CD4-positive, alpha-beta T cell treated with Interleukin-17A for 1 hour (primary cell): ENCODE data around the gene OR2AK2.

Experiments used
- DNase-seq: peaks from one replicate; pipeline ENCODE4 v3.0.0-alpha.2; 2020

Gene OR2AK2

GRCh38 chr1:247964933-247965332, at the start of gene OR2AK2:
OR2AK2 (plus strand) TSS chr1:247965233; CDS start chr1:247965377, 144 bp downstream.
- no peak for DNase-seq

- no peak for DNase-seq
Observed at GRCh38 chr1:247919952-247920351, 45.1 kb upstream of the OR2AK2 start, which contains the start of gene OR2T8. OR2T8 (plus strand) TSS chr1:247920252; CDS start chr1:247921018, 766 bp downstream.

GRCh38 chr1:247923941-247924340, 41.1 kb upstream of the OR2AK2 start:
- no peak for DNase-seq

GRCh38 chr1:247924868-247925267, 40.2 kb upstream of the OR2AK2 start, which contains the start of gene OR2AJ1:
OR2AJ1 (plus strand) TSS chr1:247924889; CDS start chr1:247933769, 8,880 bp downstream.
- DNase-seq: no peak

GRCh38 chr1:247933989-247934388, 31.0 kb upstream of the OR2AK2 start:
- DNase-seq: no peak

- DNase-seq: no peak
Observed at GRCh38 chr1:247935781-247936180, 29.3 kb upstream of the OR2AK2 start.

- no peak for DNase-seq
Observed at GRCh38 chr1:247936415-247936814, 28.6 kb upstream of the OR2AK2 start.

GRCh38 chr1:247936965-247937734, 27.9 kb upstream of the OR2AK2 start:
- DNase-seq: peak; percentile 87

GRCh38 chr1:247942624-247943023, 22.4 kb upstream of the OR2AK2 start:
- no peak for DNase-seq

GRCh38 chr1:247948558-247948957, 16.5 kb upstream of the OR2AK2 start, which contains the start of gene OR2L8:
OR2L8 (plus strand) TSS chr1:247948858; CDS start chr1:247948858, 0 bp downstream.
- DNase-seq: no peak

GRCh38 chr1:247953408-247953807, 11.6 kb upstream of the OR2AK2 start:
- DNase-seq: no peak

GRCh38 chr1:247961791-247962190, 3.2 kb upstream of the OR2AK2 start:
- DNase-seq: no peak

- DNase-seq: no peak
Observed at GRCh38 chr1:247962911-247963588, 2.0 kb upstream of the OR2AK2 start.

- no peak for DNase-seq
Observed at GRCh38 chr1:247966532-247967204, 1.6 kb downstream of the OR2AK2 start.

- no peak for DNase-seq
Observed at GRCh38 chr1:247992986-247993385, 28.0 kb downstream of the OR2AK2 start.

- DNase-seq: no peak
Observed at GRCh38 chr1:247998811-247999210, 33.8 kb downstream of the OR2AK2 start.

GRCh38 chr1:248000169-248000568, 35.1 kb downstream of the OR2AK2 start:
- DNase-seq: no peak

GRCh38 chr1:248007778-248008177, 42.7 kb downstream of the OR2AK2 start:
- DNase-seq: no peak

GRCh38 chr1:248009681-248010080, 44.6 kb downstream of the OR2AK2 start:
- no peak for DNase-seq

GRCh38 chr1:248013229-248013710, 48.2 kb downstream of the OR2AK2 start, which contains the start of gene OR2L5:
OR2L5 (plus strand) TSS chr1:248013660; CDS start chr1:248021948, 8,288 bp downstream.
- no peak for DNase-seq

GRCh38 chr1:248015803-248016202, 50.8 kb downstream of the OR2AK2 start:
- no peak for DNase-seq
